Suprapubic skin (tissue), 4 donors: ENCODE results near the gene PPP1R26.

Experiments
- CTCF ChIP-seq, 2 donors: fragments of 200-600 bp in 1 of 2; fragments of 450-650 bp in 1 of 2; sonication (generic) in 1 of 2; IDR thresholded peaks; one replicate each; pipeline ENCODE4 v1.5.1; 2016 to 2019; ENCODE audit warnings: antibody characterized with exemption in 2 of 2, mild to moderate bottlenecking in 1 of 2, moderate library complexity in 1 of 2
- EP300 ChIP-seq: sonication (generic); formaldehyde crosslinking; IDR thresholded peaks from one replicate; pipeline ENCODE4 v1.6.1; 2017; ENCODE audit warnings: antibody characterized with exemption
- POLR2A ChIP-seq, 2 donors: fragments of 450-650 bp; IDR thresholded peaks; one replicate each; pipeline ENCODE4 v1.6.1; 2017; ENCODE audit warnings: antibody characterized with exemption in 2 of 2, mild to moderate bottlenecking in 2 of 2, moderate library complexity in 2 of 2
- POLR2AphosphoS5 ChIP-seq, 3 donors: sonication (generic); formaldehyde crosslinking; IDR thresholded peaks; one replicate each; pipeline ENCODE4 v1.6.1; 2017; ENCODE audit warnings: antibody characterized with exemption in 3 of 3

DNA sequence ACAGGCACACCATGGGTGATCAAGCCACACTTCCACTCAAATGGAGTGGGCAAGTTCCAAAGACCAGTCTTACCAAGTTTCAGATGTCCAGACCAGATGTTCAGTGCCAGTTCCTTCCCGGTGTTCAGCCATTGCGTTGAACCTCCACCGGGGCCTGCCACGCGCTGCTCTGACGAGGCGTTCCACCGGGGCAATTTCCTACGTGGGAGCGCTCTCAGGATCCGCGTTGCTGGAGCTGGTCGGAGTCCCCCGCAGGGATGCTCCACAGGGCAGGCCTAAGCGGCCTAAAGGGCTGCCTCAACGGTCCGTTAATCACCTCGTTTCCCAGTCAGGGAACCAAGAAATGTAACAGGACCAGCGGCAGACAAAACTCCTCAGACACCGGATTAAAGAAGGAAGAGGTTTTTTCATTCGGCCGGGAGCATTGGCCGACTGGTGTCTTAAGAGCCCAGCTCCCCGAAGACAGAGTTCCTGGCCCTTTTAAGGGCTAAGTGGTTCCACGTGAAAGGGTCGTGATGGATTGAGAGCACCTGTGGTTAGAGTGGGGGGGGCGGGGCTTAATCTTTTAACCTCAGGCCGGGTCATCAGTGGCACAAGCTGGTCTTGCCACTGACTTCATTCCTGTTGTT lies 35.7 kb upstream of the PPP1R26 start:
- no peak for TF ChIP-seq EP300
- no peak for TF ChIP-seq POLR2A (IDR thresholded peaks at IDR 0.05)
- TF ChIP-seq CTCF (IDR thresholded peaks at IDR 0.05), result no peak
- no peak for TF ChIP-seq POLR2AphosphoS5 (IDR thresholded peaks at IDR 0.05)
